Measurements from ENCODE around the gene ALDH3A1. TPM values are rescaled to one million over a fixed set of nuclear protein-coding genes. Genes with fewer than 3 reads are reported as not detected.

The ALDH3A1 gene
- total RNA-seq, 1 donor from 2014 or later: not detected

GRCh38 chr17:19708431-19709175, 39.5 kb downstream of the ALDH3A1 start:
- H3K27me3 Mint-ChIP-seq (ENCODE audit: low read depth): no peaks in the 10 kb centered on the region
- no peak overlapping the region for H3K27ac Mint-ChIP-seq (ENCODE audit: unreplicated experiment)
- peaks cover 8% of the 10 kb centered on the region for H3K4me1 Mint-ChIP-seq
- H3K36me3 Mint-ChIP-seq (ENCODE audit: low read depth): no peaks in the 10 kb centered on the region
- no peak for TF ChIP-seq CTCF (conservative IDR thresholded peaks at IDR 0.05)
- no peaks in the 10 kb centered on the region for H3K9me3 Mint-ChIP-seq
- no peak for DNase-seq (ENCODE audit: low read depth, low spot score)
- H3K4me3 Mint-ChIP-seq: no peak overlapping the region

GRCh38 chr17:19707728-19708221, 40.3 kb downstream of the ALDH3A1 start:
- no peak overlapping the region for H3K27ac Mint-ChIP-seq (ENCODE audit: unreplicated experiment)
- no peak for DNase-seq (ENCODE audit: low read depth, low spot score)
- peaks cover 16% of the 10 kb centered on the region for H3K4me1 Mint-ChIP-seq
- H3K27me3 Mint-ChIP-seq (ENCODE audit: low read depth): no peaks in the 10 kb centered on the region
- H3K36me3 Mint-ChIP-seq (ENCODE audit: low read depth): no peaks in the 10 kb centered on the region
- no peaks in the 10 kb centered on the region for H3K9me3 Mint-ChIP-seq
- TF ChIP-seq CTCF (conservative IDR thresholded peaks at IDR 0.05): no peak
- no peak overlapping the region for H3K4me3 Mint-ChIP-seq

GRCh38 chr17:19706791-19707727, 41.0 kb downstream of the ALDH3A1 start:
- DNase-seq (ENCODE audit: low read depth, low spot score): no peak
- H3K27me3 Mint-ChIP-seq (ENCODE audit: low read depth): no peaks in the 10 kb centered on the region
- no peaks in the 10 kb centered on the region for H3K9me3 Mint-ChIP-seq
- H3K27ac Mint-ChIP-seq (ENCODE audit: unreplicated experiment): no peak overlapping the region
- no peak for TF ChIP-seq CTCF (conservative IDR thresholded peaks at IDR 0.05)
- no peaks in the 10 kb centered on the region for H3K36me3 Mint-ChIP-seq (ENCODE audit: low read depth)
- H3K4me3 Mint-ChIP-seq: no peak overlapping the region
- peaks cover 23% of the 10 kb centered on the region for H3K4me1 Mint-ChIP-seq

GRCh38 chr17:19705771-19706770, 42.0 kb downstream of the ALDH3A1 start:
- no peak overlapping the region for H3K27ac Mint-ChIP-seq (ENCODE audit: unreplicated experiment)
- DNase-seq (ENCODE audit: low read depth, low spot score): no peak
- H3K36me3 Mint-ChIP-seq (ENCODE audit: low read depth): no peaks in the 10 kb centered on the region
- no peaks in the 10 kb centered on the region for H3K9me3 Mint-ChIP-seq
- no peak overlapping the region for H3K4me3 Mint-ChIP-seq
- peaks cover 30% of the 10 kb centered on the region for H3K4me1 Mint-ChIP-seq
- H3K27me3 Mint-ChIP-seq (ENCODE audit: low read depth): no peaks in the 10 kb centered on the region
- no peak for TF ChIP-seq CTCF (conservative IDR thresholded peaks at IDR 0.05)

GRCh38 chr17:19705201-19705600, 42.9 kb downstream of the ALDH3A1 start:
- Mint-ChIP-seq H3K27ac (ENCODE audit: unreplicated experiment) (no peak overlapping the region), H3K4me3 (no peak overlapping the region), H3K36me3 (ENCODE audit: low read depth) (no peaks in the 10 kb centered on the region), H3K9me3 (no peaks in the 10 kb centered on the region), H3K27me3 (ENCODE audit: low read depth) (no peaks in the 10 kb centered on the region), H3K4me1 (peaks cover 30% of the 10 kb centered on the region)
- no peak for DNase-seq (ENCODE audit: low read depth, low spot score)
- no peak for TF ChIP-seq CTCF (conservative IDR thresholded peaks at IDR 0.05)

Data from neural crest cell (in vitro differentiated cells).